GM13977 (cell line): ENCODE measurements around the gene ZNF831.

Experiments
- DNase-seq: peaks from one replicate; pipeline ENCODE4 v3.0.0; 2012; ENCODE audit warnings: low spot score
- CTCF ChIP-seq: IDR thresholded peaks from 2 replicates; pipeline ENCODE4 v1.5.1; 2012; ENCODE audit warnings: mild to moderate bottlenecking, control low read depth; ENCODE audit not compliant: insufficient read depth; ENCODE audit errors: extremely low read depth, missing control alignments
- in situ Hi-C: fragments of 300-500 bp; cut with MboI; formaldehyde crosslinking; loops from one replicate; pipeline ENCODE4 v1.12.0; 2022; ENCODE audit warnings: low sequenced_read_pairs, low pct_unique_long_range_greater_than_20kb, mixed read lengths, inconsistent platforms; ENCODE audit not compliant: unreplicated experiment

The ZNF831 gene

GRCh38 chr20:59207235-59207634, 43.6 kb downstream of the ZNF831 start:
- in situ Hi-C loops: loop anchor here (5.0 to 10.0 kb wide), 2 partner anchors 112 to 340 kb away; no protein-coding TSS in a partner anchor
- no peak for DNase-seq

GRCh38 chr20:59207742-59208357, 44.2 kb downstream of the ZNF831 start:
- peak; percentile 80 for TF ChIP-seq CTCF
- DNase-seq: peak; percentile 86
- in situ Hi-C loops: loop anchor here (5.0 to 10.0 kb wide), 2 partner anchors 113 to 341 kb away; no protein-coding TSS in a partner anchor

More at GRCh38 chr20:59207235-59207634, 43.6 kb downstream of the ZNF831 start:
- no peak for TF ChIP-seq CTCF

DNA sequence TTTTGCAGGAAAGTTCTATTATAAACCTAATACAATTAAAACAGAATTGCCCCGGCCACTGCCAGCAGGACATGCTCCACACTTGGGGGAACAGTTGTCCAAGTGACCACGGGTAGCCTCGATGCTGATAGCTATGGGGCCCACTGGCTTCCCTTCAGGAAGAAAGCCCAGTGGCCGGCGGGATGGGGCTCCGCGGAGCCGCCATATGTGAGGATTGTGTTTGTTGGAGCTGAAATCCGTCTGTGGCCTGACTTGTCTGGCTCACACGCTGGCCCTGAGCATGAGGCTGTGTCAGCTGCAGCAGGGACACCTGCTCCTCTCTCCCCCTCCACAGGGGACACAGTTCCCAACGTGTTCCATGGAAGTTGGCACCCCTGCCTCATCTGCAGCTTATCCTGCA, 46.6 kb downstream of the ZNF831 start:
- DNase-seq: no peak
- TF ChIP-seq CTCF: no peak
- in situ Hi-C loops: no loop called here

- TF ChIP-seq CTCF: no peak
- no peak for DNase-seq
- in situ Hi-C loops: no loop called here
These were observed 47.7 kb downstream of the ZNF831 start for GRCh38 chr20:59211208-59211765.

DNA sequence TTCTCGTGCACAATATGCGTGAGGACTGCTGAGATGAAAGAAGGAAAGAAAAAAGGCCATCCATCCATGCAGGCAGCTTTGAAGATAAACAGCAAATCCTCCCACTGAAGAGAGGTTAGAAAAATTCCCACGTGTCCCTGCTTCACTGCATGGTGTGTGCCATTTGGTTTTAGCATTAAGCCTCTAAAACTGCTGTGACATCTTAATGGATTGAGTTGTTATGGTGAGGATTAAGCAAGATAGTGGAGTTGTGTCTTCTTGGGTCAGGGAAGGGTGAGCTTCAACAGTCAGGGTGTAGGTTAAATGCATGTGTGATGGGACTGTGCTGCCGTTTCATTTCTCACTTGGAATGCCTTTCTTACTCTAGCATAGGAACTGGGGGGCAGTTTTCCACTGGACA, 50.5 kb downstream of the ZNF831 start:
- no peak for DNase-seq
- in situ Hi-C loops: no loop called here
- TF ChIP-seq CTCF: no peak

GRCh38 chr20:59214606-59215547, 51.3 kb downstream of the ZNF831 start:
- no peak for DNase-seq
- in situ Hi-C loops: no loop called here
- TF ChIP-seq CTCF: no peak
